Astrocyte (in vitro differentiated cells and primary cell): ENCODE measurements around the gene SPTLC2. TPM values are rescaled to one million over a fixed set of nuclear protein-coding genes. Genes with fewer than 3 reads are reported as not detected.

Experiments used
- DNase-seq: peaks from one replicate; pipeline ENCODE4 v3.0.0-alpha.2; 2010; ENCODE audit warnings: low read depth
- FAIRE-seq: peaks from 2 replicates; lab custom pipeline; 2011; peaks lifted over from hg19 to GRCh38; lab: Jason Lieb, UNC
- H2AFZ ChIP-seq: 2 replicates; pipeline ENCODE4 v1.6.0; 2012; ENCODE audit warnings: low read depth, low read length, inconsistent platforms
- H3K27ac ChIP-seq: 2 replicates; pipeline ENCODE4 v1.5.1; 2011; ENCODE audit warnings: low read depth, low read length, inconsistent platforms
- H3K27me3 ChIP-seq: 2 replicates; pipeline ENCODE4 v1.6.0; 2011; ENCODE audit warnings: low read length, inconsistent platforms; ENCODE audit not compliant: insufficient read depth
- H3K36me3 ChIP-seq: 2 replicates; pipeline ENCODE4 v1.5.1; 2011; ENCODE audit warnings: low read length, inconsistent platforms; ENCODE audit not compliant: insufficient read depth
- H3K4me1 ChIP-seq: 2 replicates; pipeline ENCODE4 v1.5.1; 2011; ENCODE audit warnings: low read length, inconsistent platforms; ENCODE audit not compliant: insufficient read depth
- H3K4me2 ChIP-seq: 2 replicates; pipeline ENCODE4 v1.6.0; 2012; ENCODE audit warnings: low read length, inconsistent platforms
- H3K4me3 ChIP-seq: 2 replicates; pipeline ENCODE4 v1.5.1; 2011; ENCODE audit warnings: low read depth, mild to moderate bottlenecking, low read length, inconsistent platforms; ENCODE audit not compliant: insufficient read depth
- H3K79me2 ChIP-seq: 2 replicates; pipeline ENCODE4 v1.6.0; 2012; ENCODE audit warnings: mild to moderate bottlenecking, low read length, inconsistent platforms; ENCODE audit not compliant: insufficient read depth
- H3K9ac ChIP-seq: 2 replicates; pipeline ENCODE4 v1.6.0; 2012; ENCODE audit warnings: mild to moderate bottlenecking, low read length, inconsistent platforms
- H3K9me3 ChIP-seq: 2 replicates; pipeline ENCODE4 v1.5.1; 2012; ENCODE audit warnings: low read depth, mild to moderate bottlenecking, low read length, inconsistent platforms; ENCODE audit not compliant: insufficient read depth
- H4K20me1 ChIP-seq: 2 replicates; pipeline ENCODE4 v1.6.0; 2012; ENCODE audit warnings: low read length, inconsistent platforms; ENCODE audit not compliant: insufficient read depth
- H3K27ac Mint-ChIP-seq: one replicate; pipeline ENCODE4 v1.8.0; 2021; ENCODE audit warnings: mild to moderate bottlenecking, mixed read lengths; ENCODE audit not compliant: unreplicated experiment
- H3K27me3 Mint-ChIP-seq: one replicate; pipeline ENCODE4 v1.8.0; 2021; ENCODE audit warnings: low read depth, mixed read lengths; ENCODE audit not compliant: unreplicated experiment
- H3K36me3 Mint-ChIP-seq: one replicate; pipeline ENCODE4 v1.8.0; 2021; ENCODE audit warnings: low read depth, mixed read lengths; ENCODE audit not compliant: unreplicated experiment
- H3K4me1 Mint-ChIP-seq: one replicate; pipeline ENCODE4 v1.8.0; 2021; ENCODE audit warnings: low read depth, mixed read lengths; ENCODE audit not compliant: unreplicated experiment
- H3K4me3 Mint-ChIP-seq: one replicate; pipeline ENCODE4 v1.8.0; 2021; ENCODE audit warnings: mild to moderate bottlenecking, moderate library complexity, mixed read lengths; ENCODE audit not compliant: unreplicated experiment
- H3K9me3 Mint-ChIP-seq: one replicate; pipeline ENCODE4 v1.8.0; 2021; ENCODE audit warnings: mild to moderate bottlenecking, mixed read lengths; ENCODE audit not compliant: unreplicated experiment
- CTCF ChIP-seq: IDR thresholded peaks from 2 replicates; pipeline ENCODE4 v1.5.1; 2011; ENCODE audit warnings: low read depth, mild to moderate bottlenecking, inconsistent platforms, low read length, moderate library complexity; ENCODE audit not compliant: insufficient read depth
- EZH2 ChIP-seq: IDR thresholded peaks from 2 replicates; pipeline ENCODE4 v1.6.1; 2012; ENCODE audit warnings: mild to moderate bottlenecking, low read length, inconsistent platforms; ENCODE audit not compliant: insufficient read depth
- total RNA-seq: library from RNA; stranded (reverse); gene quantifications from 2 replicates; pipeline ENCODE4 v1.2.1, GENCODE V29; 2021

Gene SPTLC2
- total RNA-seq, 1 donor from 2014 or later: 51.2 TPM

GRCh38 chr14:77498120-77498979 lies 118.1 kb downstream of the SPTLC2 start, which contains the start of gene ISM2:
Gene ISM2 (minus strand): TSS chr14:77498816. CDS start chr14:77498793, 23 bp downstream.
- no peaks in the 10 kb centered on the region for H4K20me1 ChIP-seq
- Mint-ChIP-seq H3K27ac (peak within 1 kb of the TSS; percentile 72), H3K27me3 (peaks cover 20% of the 10 kb centered on the region), H3K9me3 (peaks cover 2% of the 10 kb centered on the region), H3K4me3 (peak within 1 kb of the TSS; percentile 79), H3K4me1 (no peaks in the 10 kb centered on the region), H3K36me3 (peaks cover 4% of the 10 kb centered on the region)
- H2AFZ ChIP-seq: peak within 1 kb of the TSS; percentile 69
- peaks cover 7% of the 10 kb centered on the region for H3K4me1 ChIP-seq
- no peaks in the 10 kb centered on the region for H3K36me3 ChIP-seq
- TF ChIP-seq EZH2: peak; percentile 94
- no peak for TF ChIP-seq CTCF
- H3K79me2 ChIP-seq: no peaks in the 10 kb centered on the region
- no peaks in the 10 kb centered on the region for H3K9me3 ChIP-seq
- H3K4me2 ChIP-seq: peak within 1 kb of the TSS; percentile 86
- no peak within 1 kb of the TSS for H3K27ac ChIP-seq
- no peak within 1 kb of the TSS for H3K9ac ChIP-seq
- FAIRE-seq: no peak
- H3K4me3 ChIP-seq: peak within 1 kb of the TSS; percentile 48
- DNase-seq: peak; percentile 8
- H3K27me3 ChIP-seq: peaks cover 17% of the 10 kb centered on the region

- Mint-ChIP-seq H3K4me1 (no peaks in the 10 kb centered on the region), H3K27me3 (peaks cover 21% of the 10 kb centered on the region), H3K36me3 (peaks cover 1% of the 10 kb centered on the region), H3K27ac (no peak overlapping the region), H3K9me3 (no peaks in the 10 kb centered on the region), H3K4me3 (no peak overlapping the region)
- TF ChIP-seq CTCF (no peak), EZH2 (no peak)
- H3K36me3 ChIP-seq: no peaks in the 10 kb centered on the region
- no peaks in the 10 kb centered on the region for H3K9me3 ChIP-seq
- H2AFZ ChIP-seq: no peak overlapping the region
- no peaks in the 10 kb centered on the region for H3K79me2 ChIP-seq
- H3K4me1 ChIP-seq: peaks cover 7% of the 10 kb centered on the region
- peaks cover 17% of the 10 kb centered on the region for H3K27me3 ChIP-seq
- no peak overlapping the region for H3K9ac ChIP-seq
- no peaks in the 10 kb centered on the region for H4K20me1 ChIP-seq
- H3K27ac ChIP-seq: no peak overlapping the region
- H3K4me3 ChIP-seq: no peak overlapping the region
- no peak overlapping the region for H3K4me2 ChIP-seq
- DNase-seq: no peak
- FAIRE-seq: no peak
Observed at GRCh38 chr14:77495334-77495733, 121.1 kb downstream of the SPTLC2 start.

- Histone ChIP-seq H3K9me3 (no peaks in the 10 kb centered on the region), H4K20me1 (no peaks in the 10 kb centered on the region), H3K4me2 (no peak overlapping the region), H3K36me3 (no peaks in the 10 kb centered on the region), H3K27me3 (no peaks in the 10 kb centered on the region), H3K9ac (no peak overlapping the region), H2AFZ (no peak overlapping the region), H3K27ac (no peak overlapping the region), H3K4me3 (no peak overlapping the region), H3K79me2 (no peaks in the 10 kb centered on the region), H3K4me1 (peaks cover 2% of the 10 kb centered on the region)
- no peak overlapping the region for H3K4me3 Mint-ChIP-seq
- H3K27ac Mint-ChIP-seq: no peak overlapping the region
- peaks cover 12% of the 10 kb centered on the region for H3K27me3 Mint-ChIP-seq
- FAIRE-seq (no peak), DNase-seq (no peak)
- H3K4me1 Mint-ChIP-seq: peaks cover 4% of the 10 kb centered on the region
- H3K9me3 Mint-ChIP-seq: no peaks in the 10 kb centered on the region
- no peak for TF ChIP-seq CTCF
- TF ChIP-seq EZH2: no peak
- H3K36me3 Mint-ChIP-seq: no peaks in the 10 kb centered on the region
Observed at GRCh38 chr14:77491056-77491455, 125.4 kb downstream of the SPTLC2 start.
